Endothelial cell (in vitro differentiated cells): ENCODE results near the gene SCNM1. TPM values are rescaled to one million over a fixed set of nuclear protein-coding genes. Genes with fewer than 3 reads are reported as not detected.

Experiments used
- DNase-seq: peaks from one replicate; pipeline ENCODE4 v3.0.0; 2021; ENCODE audit warnings: low spot score
- H3K27ac Mint-ChIP-seq: one replicate; pipeline ENCODE4 v1.8.0; 2021; ENCODE audit warnings: mixed read lengths, inconsistent platforms; ENCODE audit not compliant: unreplicated experiment
- H3K27me3 Mint-ChIP-seq: one replicate; pipeline ENCODE4 v1.8.0; 2021; ENCODE audit warnings: mild to moderate bottlenecking, moderate library complexity, mixed read lengths, inconsistent platforms; ENCODE audit not compliant: unreplicated experiment
- H3K36me3 Mint-ChIP-seq: one replicate; pipeline ENCODE4 v1.8.0; 2021; ENCODE audit warnings: mild to moderate bottlenecking, low read depth, mixed read lengths, inconsistent platforms; ENCODE audit not compliant: unreplicated experiment
- H3K4me1 Mint-ChIP-seq: one replicate; pipeline ENCODE4 v1.8.0; 2021; ENCODE audit warnings: mild to moderate bottlenecking, mixed read lengths, inconsistent platforms; ENCODE audit not compliant: unreplicated experiment
- H3K4me3 Mint-ChIP-seq: one replicate; pipeline ENCODE4 v1.8.0; 2021; ENCODE audit warnings: mild to moderate bottlenecking, mixed read lengths, inconsistent platforms; ENCODE audit not compliant: unreplicated experiment
- H3K9me3 Mint-ChIP-seq: one replicate; pipeline ENCODE4 v1.8.0; 2021; ENCODE audit warnings: mixed read lengths, inconsistent platforms; ENCODE audit not compliant: unreplicated experiment
- CTCF ChIP-seq: fragments of 200-600 bp; sonication (generic); IDR thresholded peaks from one replicate; pipeline ENCODE4 v1.5.0; 2021; ENCODE audit warnings: antibody characterized with exemption; ENCODE audit not compliant: unreplicated experiment
- total RNA-seq: library from RNA; stranded (reverse); fragmentation: NEBNext Ultra II Directional; extraction: Animal tissue kit (Norgen Biotek cat#: 25700); gene quantifications from one replicate; pipeline ENCODE4 v1.2.1, GENCODE V29; 2021; ENCODE audit not compliant: unreplicated experiment

The SCNM1 gene
- total RNA-seq, 1 donor from 2014 or later: 48.3 TPM

- TF ChIP-seq CTCF: no peak
- no peak for DNase-seq
- peaks cover 17% of the 10 kb centered on the region for H3K4me1 Mint-ChIP-seq
Measured at GRCh38 chr1:151135433-151136385, 30.2 kb upstream of the SCNM1 start.

GRCh38 chr1:151137789-151138188, 28.2 kb upstream of the SCNM1 start:
- Mint-ChIP-seq H3K36me3 (peaks cover 56% of the 10 kb centered on the region), H3K4me3 (no peak overlapping the region), H3K9me3 (no peaks in the 10 kb centered on the region), H3K27ac (no peak overlapping the region), H3K4me1 (peaks cover 15% of the 10 kb centered on the region), H3K27me3 (peaks cover 16% of the 10 kb centered on the region)
- DNase-seq: no peak
- no peak for TF ChIP-seq CTCF

More at GRCh38 chr1:151135433-151136385, 30.2 kb upstream of the SCNM1 start:
- H3K9me3 Mint-ChIP-seq: no peaks in the 10 kb centered on the region
- peaks cover 56% of the 10 kb centered on the region for H3K36me3 Mint-ChIP-seq
- H3K4me3 Mint-ChIP-seq: no peak overlapping the region
- peaks cover 23% of the 10 kb centered on the region for H3K27me3 Mint-ChIP-seq
- no peak overlapping the region for H3K27ac Mint-ChIP-seq

- Mint-ChIP-seq H3K36me3 (peaks cover 36% of the 10 kb centered on the region), H3K4me1 (peaks cover 37% of the 10 kb centered on the region), H3K4me3 (no peak overlapping the region), H3K27ac (no peak overlapping the region), H3K9me3 (no peaks in the 10 kb centered on the region), H3K27me3 (peaks cover 14% of the 10 kb centered on the region)
- no peak for DNase-seq
- TF ChIP-seq CTCF: no peak
Measured at GRCh38 chr1:151142411-151143056, 23.4 kb upstream of the SCNM1 start.

GRCh38 chr1:151143057-151143435, 22.9 kb upstream of the SCNM1 start:
- Mint-ChIP-seq H3K27me3 (peaks cover 13% of the 10 kb centered on the region), H3K9me3 (no peaks in the 10 kb centered on the region), H3K36me3 (peaks cover 31% of the 10 kb centered on the region), H3K4me3 (no peak overlapping the region), H3K27ac (peak overlapping the region; percentile 48), H3K4me1 (peaks cover 42% of the 10 kb centered on the region)
- DNase-seq: no peak
- TF ChIP-seq CTCF: no peak
